ENCODE measurements around the gene RPL13.

GRCh38 chr16:89596061-89596689, 35.7 kb downstream of the RPL13 start:
- no peak for TF ChIP-seq SIN3A (IDR thresholded peaks at IDR 0.05; ENCODE audit: borderline replicate concordance, insufficient read depth, low read length)
- no peak for TF ChIP-seq POLR2AphosphoS5 (IDR thresholded peaks at IDR 0.05; ENCODE audit: low read depth, low read length)
- TF ChIP-seq TAF1 (IDR thresholded peaks at IDR 0.05; ENCODE audit: borderline replicate concordance, insufficient read depth, low read length), result no peak
- TF ChIP-seq, protein P1, sequence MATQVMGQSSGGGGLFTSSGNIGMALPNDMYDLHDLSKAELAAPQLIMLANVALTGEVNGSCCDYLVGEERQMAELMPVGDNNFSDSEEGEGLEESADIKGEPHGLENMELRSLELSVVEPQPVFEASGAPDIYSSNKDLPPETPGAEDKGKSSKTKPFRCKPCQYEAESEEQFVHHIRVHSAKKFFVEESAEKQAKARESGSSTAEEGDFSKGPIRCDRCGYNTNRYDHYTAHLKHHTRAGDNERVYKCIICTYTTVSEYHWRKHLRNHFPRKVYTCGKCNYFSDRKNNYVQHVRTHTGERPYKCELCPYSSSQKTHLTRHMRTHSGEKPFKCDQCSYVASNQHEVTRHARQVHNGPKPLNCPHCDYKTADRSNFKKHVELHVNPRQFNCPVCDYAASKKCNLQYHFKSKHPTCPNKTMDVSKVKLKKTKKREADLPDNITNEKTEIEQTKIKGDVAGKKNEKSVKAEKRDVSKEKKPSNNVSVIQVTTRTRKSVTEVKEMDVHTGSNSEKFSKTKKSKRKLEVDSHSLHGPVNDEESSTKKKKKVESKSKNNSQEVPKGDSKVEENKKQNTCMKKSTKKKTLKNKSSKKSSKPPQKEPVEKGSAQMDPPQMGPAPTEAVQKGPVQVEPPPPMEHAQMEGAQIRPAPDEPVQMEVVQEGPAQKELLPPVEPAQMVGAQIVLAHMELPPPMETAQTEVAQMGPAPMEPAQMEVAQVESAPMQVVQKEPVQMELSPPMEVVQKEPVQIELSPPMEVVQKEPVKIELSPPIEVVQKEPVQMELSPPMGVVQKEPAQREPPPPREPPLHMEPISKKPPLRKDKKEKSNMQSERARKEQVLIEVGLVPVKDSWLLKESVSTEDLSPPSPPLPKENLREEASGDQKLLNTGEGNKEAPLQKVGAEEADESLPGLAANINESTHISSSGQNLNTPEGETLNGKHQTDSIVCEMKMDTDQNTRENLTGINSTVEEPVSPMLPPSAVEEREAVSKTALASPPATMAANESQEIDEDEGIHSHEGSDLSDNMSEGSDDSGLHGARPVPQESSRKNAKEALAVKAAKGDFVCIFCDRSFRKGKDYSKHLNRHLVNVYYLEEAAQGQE (IDR thresholded peaks at IDR 0.05; ENCODE audit: insufficient read depth in 1 of 2, low read depth in 2 of 2, low read length in 2 of 2), result no peak
- no peak for TF ChIP-seq FOXP2 (optimal IDR thresholded peaks at IDR 0.05; ENCODE audit: borderline replicate concordance, extremely low read depth, extremely low read length, insufficient read depth)

All from PFSK-1 (cell line).